Measurements from ENCODE around the gene OGFOD3.
"Not testable (repeated sequence)": the region's sequence is repeated elsewhere in the genome, so short reads cannot be mapped to it uniquely, and the experiment has no call there.

Gene OGFOD3

DNA sequence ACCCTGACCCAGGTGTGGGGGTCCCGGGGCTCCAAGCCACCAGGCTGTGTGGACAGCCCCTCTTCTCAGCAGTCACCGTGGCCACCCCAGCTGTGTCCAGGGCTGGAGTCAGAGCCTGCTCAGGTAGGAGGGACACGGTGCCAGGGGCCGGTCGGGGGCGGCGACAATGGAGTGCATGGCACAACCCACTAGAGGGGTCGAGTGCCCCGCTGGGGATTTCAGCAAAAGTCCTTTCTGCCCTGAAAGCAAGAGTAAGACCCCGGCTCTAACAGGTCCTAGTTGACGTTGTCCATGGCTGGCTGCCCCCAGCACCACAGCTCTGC lies 35.5 kb downstream of the OGFOD3 start:
- Histone ChIP-seq H2AFZ (ENCODE audit: low read depth, low read length) (no peak overlapping the region), H3K4me2 (ENCODE audit: insufficient read depth, low read length) (no peak overlapping the region), H3K79me2 (ENCODE audit: insufficient read depth, low read length) (no peaks in the 10 kb centered on the region), H3K9ac (ENCODE audit: low read depth, low read length) (no peak overlapping the region), H4K20me1 (ENCODE audit: insufficient read depth, low read length) (no peaks in the 10 kb centered on the region), H3K4me3 (ENCODE audit: low read depth in 1 of 2, low read length in 2 of 2) (no peak overlapping the region), H3K27me3 (ENCODE audit: insufficient read depth, low read length, poor library complexity) (no peaks in the 10 kb centered on the region), H3K27ac (ENCODE audit: low read length) (no peak overlapping the region), H3K36me3 (ENCODE audit: insufficient read depth, low read length) (no peaks in the 10 kb centered on the region), H3K4me1 (ENCODE audit: insufficient read depth, low read length) (no peaks in the 10 kb centered on the region), H3K9me3 (ENCODE audit: insufficient read depth, low read length, severe bottlenecking) (no peaks in the 10 kb centered on the region)
- ATAC-seq (ENCODE audit: insufficient read depth, low read depth) (no peak), DNase-seq (no peak)
- TF ChIP-seq, protein P1, sequence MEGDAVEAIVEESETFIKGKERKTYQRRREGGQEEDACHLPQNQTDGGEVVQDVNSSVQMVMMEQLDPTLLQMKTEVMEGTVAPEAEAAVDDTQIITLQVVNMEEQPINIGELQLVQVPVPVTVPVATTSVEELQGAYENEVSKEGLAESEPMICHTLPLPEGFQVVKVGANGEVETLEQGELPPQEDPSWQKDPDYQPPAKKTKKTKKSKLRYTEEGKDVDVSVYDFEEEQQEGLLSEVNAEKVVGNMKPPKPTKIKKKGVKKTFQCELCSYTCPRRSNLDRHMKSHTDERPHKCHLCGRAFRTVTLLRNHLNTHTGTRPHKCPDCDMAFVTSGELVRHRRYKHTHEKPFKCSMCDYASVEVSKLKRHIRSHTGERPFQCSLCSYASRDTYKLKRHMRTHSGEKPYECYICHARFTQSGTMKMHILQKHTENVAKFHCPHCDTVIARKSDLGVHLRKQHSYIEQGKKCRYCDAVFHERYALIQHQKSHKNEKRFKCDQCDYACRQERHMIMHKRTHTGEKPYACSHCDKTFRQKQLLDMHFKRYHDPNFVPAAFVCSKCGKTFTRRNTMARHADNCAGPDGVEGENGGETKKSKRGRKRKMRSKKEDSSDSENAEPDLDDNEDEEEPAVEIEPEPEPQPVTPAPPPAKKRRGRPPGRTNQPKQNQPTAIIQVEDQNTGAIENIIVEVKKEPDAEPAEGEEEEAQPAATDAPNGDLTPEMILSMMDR (IDR thresholded peaks at IDR 0.05; ENCODE audit: borderline replicate concordance, extremely low read depth, low read length, poor library complexity, severe bottlenecking): no peak

DNA sequence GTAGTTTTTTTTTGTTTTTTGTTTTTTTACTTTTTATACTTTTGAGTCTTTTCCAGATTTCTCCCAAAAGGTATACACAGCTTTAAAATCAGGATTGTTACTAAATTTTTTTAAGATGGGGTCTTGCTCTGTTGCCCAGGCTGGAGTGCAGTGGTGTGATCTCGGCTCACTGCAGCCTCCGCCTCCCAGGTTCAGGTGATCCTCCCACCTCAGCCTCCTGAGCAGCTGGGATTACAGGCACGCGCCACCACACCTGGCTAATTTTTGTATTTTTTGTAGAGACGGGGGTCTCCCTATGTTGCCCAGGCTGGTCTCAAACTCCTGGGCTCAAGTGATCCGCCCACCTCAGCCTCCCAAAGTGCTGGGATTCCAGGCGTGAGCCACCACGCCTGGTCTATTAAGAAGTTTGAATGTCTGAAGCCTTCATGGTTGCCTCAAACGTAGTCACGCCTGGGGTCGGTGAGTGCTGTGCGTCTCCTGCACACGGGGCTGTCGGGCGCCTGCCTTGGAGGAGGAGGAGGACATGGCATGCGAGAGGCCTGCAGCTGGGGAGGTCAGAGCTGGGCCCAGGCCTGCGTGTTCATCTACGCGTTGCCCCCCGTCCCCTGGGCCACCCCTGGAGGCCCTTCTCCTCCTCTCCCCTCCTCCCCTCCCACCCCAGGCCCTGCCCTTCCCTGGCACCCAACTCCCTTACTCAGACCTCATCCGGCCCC lies 36.0 kb downstream of the OGFOD3 start:
- ATAC-seq (ENCODE audit: insufficient read depth, low read depth): 0 out of 3 replicates have a peak, but pooled peaks have one; percentile 8
- not testable (repeated sequence) for H4K20me1 ChIP-seq (ENCODE audit: insufficient read depth, low read length); H2AFZ ChIP-seq (ENCODE audit: low read depth, low read length); DNase-seq; H3K9ac ChIP-seq (ENCODE audit: low read depth, low read length); H3K27me3 ChIP-seq (ENCODE audit: insufficient read depth, low read length, poor library complexity); H3K9me3 ChIP-seq (ENCODE audit: insufficient read depth, low read length, severe bottlenecking); H3K4me2 ChIP-seq (ENCODE audit: insufficient read depth, low read length); H3K36me3 ChIP-seq (ENCODE audit: insufficient read depth, low read length); H3K4me3 ChIP-seq (ENCODE audit: low read depth in 1 of 2, low read length in 2 of 2); H3K79me2 ChIP-seq (ENCODE audit: insufficient read depth, low read length); H3K27ac ChIP-seq (ENCODE audit: low read length); H3K4me1 ChIP-seq (ENCODE audit: insufficient read depth, low read length)

DNA sequence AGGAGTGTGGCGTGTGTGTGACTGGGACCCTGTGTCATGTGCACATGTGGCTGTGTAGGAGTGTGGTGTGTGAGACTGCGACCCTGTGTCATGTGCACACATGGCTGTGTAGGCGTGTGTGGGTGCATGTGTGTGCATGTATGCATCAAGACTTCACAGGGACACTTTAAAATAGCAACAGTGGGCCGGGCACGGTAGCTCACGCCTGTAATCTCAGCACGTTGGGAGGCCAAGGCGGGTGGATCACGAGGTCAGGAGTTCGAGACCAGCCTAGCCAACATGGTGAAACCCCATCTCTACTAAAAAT lies 36.7 kb downstream of the OGFOD3 start:
- not testable (repeated sequence) for H3K4me2 ChIP-seq (ENCODE audit: insufficient read depth, low read length); H3K4me3 ChIP-seq (ENCODE audit: low read depth in 1 of 2, low read length in 2 of 2); H3K36me3 ChIP-seq (ENCODE audit: insufficient read depth, low read length); H3K4me1 ChIP-seq (ENCODE audit: insufficient read depth, low read length); ATAC-seq (ENCODE audit: insufficient read depth, low read depth); H3K79me2 ChIP-seq (ENCODE audit: insufficient read depth, low read length); DNase-seq; H4K20me1 ChIP-seq (ENCODE audit: insufficient read depth, low read length); H3K27ac ChIP-seq (ENCODE audit: low read length); H3K9ac ChIP-seq (ENCODE audit: low read depth, low read length); H2AFZ ChIP-seq (ENCODE audit: low read depth, low read length); H3K9me3 ChIP-seq (ENCODE audit: insufficient read depth, low read length, severe bottlenecking); H3K27me3 ChIP-seq (ENCODE audit: insufficient read depth, low read length, poor library complexity)

DNA sequence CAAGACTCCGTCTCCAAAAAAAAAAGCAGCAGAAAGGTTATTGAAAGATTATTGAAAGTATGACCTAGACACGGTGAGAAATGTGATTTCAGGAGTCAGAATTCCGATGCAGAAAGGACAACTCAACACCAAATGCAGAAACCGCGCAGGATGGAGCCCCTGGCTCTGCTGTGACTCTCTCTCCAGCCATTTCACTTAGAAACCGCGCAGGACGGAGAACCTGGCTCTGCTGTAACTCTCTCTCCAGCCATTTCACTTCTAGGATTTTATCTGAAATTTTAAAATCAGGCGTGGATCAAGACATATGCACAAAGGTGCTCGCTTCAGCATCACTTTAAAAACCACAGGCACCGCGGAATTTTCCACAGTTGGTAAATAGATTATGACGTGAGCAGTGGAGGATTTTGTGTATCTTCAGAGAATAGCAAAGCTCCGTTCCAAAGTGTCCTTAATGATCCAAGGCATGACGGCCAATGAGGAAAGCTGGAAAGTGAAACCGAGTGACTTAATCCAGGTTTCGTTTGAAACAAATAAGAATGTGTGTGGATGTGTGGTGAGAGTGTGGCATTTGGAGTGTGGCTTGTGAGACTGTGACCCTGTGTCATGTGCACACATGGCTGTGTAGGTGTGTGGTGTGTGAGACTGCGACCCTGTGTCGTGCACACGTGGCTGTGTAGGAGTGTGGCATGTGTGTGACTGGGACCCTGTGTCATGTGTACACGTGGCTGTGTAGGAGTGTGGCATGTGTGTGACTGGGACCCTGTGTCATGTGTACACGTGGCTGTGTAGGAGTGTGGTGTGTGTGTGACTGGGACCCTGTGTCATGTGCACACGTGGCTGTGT lies 37.3 kb downstream of the OGFOD3 start:
- H3K79me2 ChIP-seq (ENCODE audit: insufficient read depth, low read length): no peaks in the 10 kb centered on the region
- no peaks in the 10 kb centered on the region for H3K27me3 ChIP-seq (ENCODE audit: insufficient read depth, low read length, poor library complexity)
- no peak overlapping the region for H3K27ac ChIP-seq (ENCODE audit: low read length)
- ATAC-seq (ENCODE audit: insufficient read depth, low read depth) (no peak), DNase-seq (no peak)
- H3K4me2 ChIP-seq (ENCODE audit: insufficient read depth, low read length): no peak overlapping the region
- no peaks in the 10 kb centered on the region for H3K9me3 ChIP-seq (ENCODE audit: insufficient read depth, low read length, severe bottlenecking)
- H3K4me3 ChIP-seq (ENCODE audit: low read depth in 1 of 2, low read length in 2 of 2): no peak overlapping the region
- no peak overlapping the region for H3K9ac ChIP-seq (ENCODE audit: low read depth, low read length)
- no peaks in the 10 kb centered on the region for H3K4me1 ChIP-seq (ENCODE audit: insufficient read depth, low read length)
- no peak overlapping the region for H2AFZ ChIP-seq (ENCODE audit: low read depth, low read length)
- H3K36me3 ChIP-seq (ENCODE audit: insufficient read depth, low read length): no peaks in the 10 kb centered on the region
- H4K20me1 ChIP-seq (ENCODE audit: insufficient read depth, low read length): no peaks in the 10 kb centered on the region
- TF ChIP-seq EZH2 (IDR thresholded peaks at IDR 0.05; ENCODE audit: borderline replicate concordance, low read depth, low read length, severe bottlenecking): no peak
- TF ChIP-seq, protein P1 (IDR thresholded peaks at IDR 0.05; ENCODE audit: borderline replicate concordance, extremely low read depth, low read length, poor library complexity, severe bottlenecking): no peak
